B cell (primary cell): ENCODE results near the gene KCNG4. TPM values are rescaled to one million over a fixed set of nuclear protein-coding genes. Genes with fewer than 3 reads are reported as not detected.

Experiments
- ATAC-seq: fragments of 200-7000 bp; cut with Tn5 transposase; one replicate; pipeline ENCODE4 v1.10.0; 2021; ENCODE audit warnings: low read depth, mild to moderate bottlenecking, moderate number of reproducible peaks, moderate library complexity
- CTCF ChIA-PET: fragments of 350-600 bp; sonication (Branson Sonifier 250); formaldehyde crosslinking; loops from one replicate; lab custom pipeline; 2021; ENCODE audit warnings: antibody characterized with exemption, inconsistent platforms; lab: Charles Lee
- POLR2A ChIA-PET: fragments of 350-600 bp; sonication (Branson Sonifier 250); formaldehyde crosslinking; loops from one replicate; lab custom pipeline; 2021; ENCODE audit warnings: antibody characterized with exemption; lab: Charles Lee
- DNase-seq: peaks from one replicate; pipeline ENCODE4 v3.0.0; 2013
- H2AFZ ChIP-seq: 2 replicates; pipeline ENCODE4 v1.6.1; 2012; ENCODE audit warnings: mild to moderate bottlenecking, low read depth, low read length; ENCODE audit not compliant: insufficient read depth, poor library complexity, severe bottlenecking
- H3K27ac ChIP-seq, 2 donors: 1 replicate in 1 of 2; 2 replicates in 1 of 2; pipeline ENCODE4 v1.5.1; 2012 to 2013; ENCODE audit warnings: low read length in 2 of 2, mild to moderate bottlenecking in 2 of 2, moderate library complexity in 1 of 2
- H3K27me3 ChIP-seq, 4 experiments: fragments of 200-600 bp in 1 of 4; sonication (generic) in 1 of 4; replicated peaks in 1 of 4; 1 replicate in 2 of 4; 2 replicates in 2 of 4; pipeline versions ENCODE4 v1.6.1 to v1.7.0; 2013 to 2016; ENCODE audit warnings: low read length in 3 of 4, mild to moderate bottlenecking in 2 of 4, mixed read lengths in 1 of 4, moderate library complexity in 1 of 4; ENCODE audit not compliant: insufficient read depth in 4 of 4, control insufficient read depth in 3 of 4; ENCODE audit errors: control extremely low read depth in 1 of 4
- H3K36me3 ChIP-seq, 2 experiments: replicated peaks in 1 of 2; 1 replicate in 1 of 2; 2 replicates in 1 of 2; pipeline versions ENCODE4 v1.6.1 to v1.7.1; 2013; ENCODE audit warnings: low read length in 1 of 2; ENCODE audit not compliant: insufficient read depth in 2 of 2, control insufficient read depth in 1 of 2; ENCODE audit errors: control extremely low read depth in 1 of 2, extremely low read depth in 1 of 2
- H3K4me1 ChIP-seq, 2 donors: fragments of 200-600 bp in 1 of 2; sonication (generic) in 1 of 2; 1 replicate in 1 of 2; 2 replicates in 1 of 2; pipeline versions ENCODE4 v1.5.1 to v1.6.1; 2013 to 2017; ENCODE audit warnings: low read length in 2 of 2; ENCODE audit not compliant: control insufficient read depth in 2 of 2, insufficient read depth in 2 of 2
- H3K4me2 ChIP-seq: replicated peaks from 2 replicates; pipeline ENCODE3; 2012; ENCODE audit warnings: mild to moderate bottlenecking, low read depth, low read length; ENCODE audit not compliant: poor library complexity, severe bottlenecking
- H3K4me3 ChIP-seq, 5 experiments: fragments of 200-600 bp in 1 of 5; sonication (generic) in 1 of 5; 1 replicate in 3 of 5; 2 replicates in 2 of 5; pipeline versions ENCODE4 v1.5.1 to v1.7.0; 2011 to 2016; ENCODE audit warnings: low read length in 4 of 5, mild to moderate bottlenecking in 4 of 5, low read depth in 2 of 5, control low read depth in 1 of 5, moderate library complexity in 1 of 5; ENCODE audit not compliant: insufficient read depth in 1 of 5; ENCODE audit errors: control extremely low read depth in 1 of 5, extremely low read depth in 1 of 5
- H3K79me2 ChIP-seq: fragments of 200-600 bp; sonication (generic); one replicate; pipeline ENCODE4 v1.6.0; 2016; ENCODE audit warnings: low read length; ENCODE audit not compliant: control insufficient read depth, insufficient read depth
- H3K9ac ChIP-seq: fragments of 200-600 bp; sonication (generic); 2 replicates; pipeline ENCODE4 v1.6.1; 2017; ENCODE audit warnings: mild to moderate bottlenecking, low read length, moderate library complexity
- H3K9me3 ChIP-seq, 3 donors: one replicate each; pipeline versions ENCODE4 v1.6.1 to v1.7.1; 2013; ENCODE audit warnings: low read length in 2 of 3; ENCODE audit not compliant: control insufficient read depth in 2 of 3, insufficient read depth in 1 of 3; ENCODE audit errors: control extremely low read depth in 1 of 3
- H4K20me1 ChIP-seq: 2 replicates; pipeline ENCODE4 v1.6.0; 2012; ENCODE audit warnings: mild to moderate bottlenecking, low read length; ENCODE audit not compliant: insufficient read depth, control insufficient read depth, poor library complexity, severe bottlenecking
- H3K27ac Mint-ChIP-seq: one replicate; pipeline ENCODE4 v1.8.0; 2021; ENCODE audit warnings: mixed read lengths
- H3K27me3 Mint-ChIP-seq: one replicate; pipeline ENCODE4 v1.8.0; 2021; ENCODE audit warnings: mixed read lengths
- H3K4me1 Mint-ChIP-seq: one replicate; pipeline ENCODE4 v1.8.0; 2021; ENCODE audit warnings: mixed read lengths
- H3K4me3 Mint-ChIP-seq: one replicate; pipeline ENCODE4 v1.8.0; 2021; ENCODE audit warnings: mixed read lengths
- H3K9me3 Mint-ChIP-seq: one replicate; pipeline ENCODE4 v1.8.0; 2022; ENCODE audit warnings: mixed read lengths; ENCODE audit not compliant: insufficient read depth
- CTCF ChIP-seq: fragments of 200-600 bp; IDR thresholded peaks from one replicate; pipeline ENCODE4 v1.8.0; 2022; ENCODE audit warnings: antibody characterized with exemption, mild to moderate bottlenecking
- EZH2 ChIP-seq: IDR thresholded peaks from 2 replicates; pipeline ENCODE4 v1.6.1; 2012; ENCODE audit warnings: borderline replicate concordance, low read depth, mild to moderate bottlenecking, moderate library complexity, low read length; ENCODE audit not compliant: insufficient read depth, poor library complexity, severe bottlenecking
- WGBS: methylation state at CpG from one replicate; pipeline ENCODE4 v1.1.5; 2013; ENCODE audit warnings: missing lambda C conversion rate; ENCODE audit not compliant: insufficient coverage; 5-methylcytosine and 5-hydroxymethylcytosine counted together
- intact Hi-C: fragments of 100-400 bp; cut with micrococcal nuclease; formaldehyde crosslinking; loops from one replicate; pipeline ENCODE4 v1.10.0; 2022
- polyA minus RNA-seq: library from RNA; depleted of rRNA, polyadenylated mRNA; stranded (reverse); fragments of >200 nt; gene quantifications from 2 replicates; pipeline ENCODE4 v1.2.3, GENCODE V29; 2012
- polyA plus RNA-seq: library from polyadenylated mRNA; depleted of rRNA; stranded (reverse); fragments of >200 nt; gene quantifications from 2 replicates; pipeline ENCODE4 v1.2.3, GENCODE V29; 2012
- total RNA-seq, 2 donors: library from RNA; stranded (reverse); fragments of 120-200 nt in 1 of 2; gene quantifications; 1 replicate in 1 of 2; 2 replicates in 1 of 2; pipeline versions ENCODE4 v1.2.3 to v1.2.4, GENCODE V29; 2013 to 2022

Gene KCNG4
- total RNA-seq (not detected in 2 replicates), polyA plus RNA-seq (not detected in 2 replicates), polyA minus RNA-seq (not detected in 2 replicates)
- total RNA-seq (2013): not detected

- Mint-ChIP-seq H3K4me3 (no peak within 1 kb of the TSS), H3K4me1 (no peaks in the 10 kb centered on the region), H3K27me3 (peaks cover 31% of the 10 kb centered on the region), H3K27ac (no peak within 1 kb of the TSS), H3K9me3 (peaks cover 4% of the 10 kb centered on the region)
- Histone ChIP-seq H3K27me3 (peaks cover 0 to 15% (median 0%) of the 10 kb centered on the region in 4 experiments), H3K27ac (no peak within 1 kb of the TSS), H3K36me3 (no peaks in the 10 kb centered on the region), H3K79me2 (no peaks in the 10 kb centered on the region), H3K4me2 (no peak within 1 kb of the TSS), H3K9me3 (no peaks in the 10 kb centered on the region), H4K20me1 (no peaks in the 10 kb centered on the region), H2AFZ (no peak within 1 kb of the TSS), H3K4me1 (no peaks in the 10 kb centered on the region), H3K4me3 (no peak within 1 kb of the TSS), H3K9ac (no peak within 1 kb of the TSS)
- ChIA-PET POLR2A (no interaction called here), CTCF (no interaction called here)
- ATAC-seq: no peak
- TF ChIP-seq CTCF (no peak), EZH2 (no peak)
- intact Hi-C loops: no loop called here
- 29% methylated on average over 6 of the region's 7 CpGs for WGBS
- no peak for DNase-seq
Observed at GRCh38 chr16:84239909-84240308, at the start of gene KCNG4. Gene KCNG4, minus strand, starts transcription at chr16:84240012. Its CDS starts 2,527 bp downstream, at chr16:84237485.

- TF ChIP-seq CTCF (no peak), EZH2 (no peak)
- Mint-ChIP-seq H3K9me3 (no peaks in the 10 kb centered on the region), H3K27ac (no peak overlapping the region), H3K4me3 (no peak overlapping the region), H3K27me3 (peaks cover 34% of the 10 kb centered on the region), H3K4me1 (peaks cover under 1% of the 10 kb centered on the region)
- 90% methylated on average over 3 of the region's 8 CpGs for WGBS
- Histone ChIP-seq H3K9me3 (no peaks in the 10 kb centered on the region), H4K20me1 (no peaks in the 10 kb centered on the region), H3K79me2 (no peaks in the 10 kb centered on the region), H3K36me3 (no peaks in the 10 kb centered on the region), H3K27me3 (peaks cover 0 to 12% (median under 1%) of the 10 kb centered on the region in 4 experiments), H2AFZ (no peak overlapping the region), H3K4me1 (peaks cover 0 to under 1% of the 10 kb centered on the region in 2 donors), H3K4me3 (no peak overlapping the region), H3K4me2 (no peak overlapping the region), H3K9ac (no peak overlapping the region), H3K27ac (no peak overlapping the region)
- POLR2A ChIA-PET: no interaction called here
- intact Hi-C loops: no loop called here
- CTCF ChIA-PET: interaction anchor here (1.4 kb wide), 1 partner anchor 12 kb away, joined by 5 read pairs; no protein-coding TSS in a partner anchor
- DNase-seq: no peak
- no peak for ATAC-seq
Observed at GRCh38 chr16:84288902-84289301, 49.1 kb upstream of the KCNG4 start.
